Trophoblast cell (in vitro differentiated cells and primary cell): Measurements from ENCODE around the gene CD70.
"Not testable (repeated sequence)": the region's sequence is repeated elsewhere in the genome, so short reads cannot be mapped to it uniquely, and the experiment has no call there.

Source experiments
- DNase-seq, 2 donors: peaks; one replicate each; pipeline ENCODE4 v3.0.0-alpha.2; 2016
- H2AFZ ChIP-seq: 2 replicates; pipeline ENCODE4 v1.6.1; 2013; ENCODE audit warnings: low read length, moderate library complexity, mild to moderate bottlenecking; ENCODE audit not compliant: insufficient read depth, poor library complexity
- H2AK5ac ChIP-seq: 2 replicates; pipeline ENCODE4 v1.6.1; 2013; ENCODE audit warnings: mild to moderate bottlenecking, low read length
- H2BK120ac ChIP-seq: 2 replicates; pipeline ENCODE4 v1.6.1; 2013; ENCODE audit warnings: low read length, mild to moderate bottlenecking, moderate library complexity; ENCODE audit not compliant: insufficient read depth, poor library complexity
- H2BK12ac ChIP-seq: 2 replicates; pipeline ENCODE4 v1.6.1; 2013; ENCODE audit warnings: mild to moderate bottlenecking, low read length, moderate library complexity
- H2BK5ac ChIP-seq: 2 replicates; pipeline ENCODE4 v1.6.1; 2013; ENCODE audit warnings: low read length, low read depth, moderate library complexity, mild to moderate bottlenecking; ENCODE audit not compliant: poor library complexity
- H3K14ac ChIP-seq: 2 replicates; pipeline ENCODE4 v1.6.1; 2013; ENCODE audit warnings: mild to moderate bottlenecking, low read length
- H3K18ac ChIP-seq: 2 replicates; pipeline ENCODE4 v1.6.1; 2013; ENCODE audit warnings: mild to moderate bottlenecking, low read length
- H3K23ac ChIP-seq: 2 replicates; pipeline ENCODE4 v1.6.1; 2013; ENCODE audit warnings: low read length
- H3K27ac ChIP-seq: 2 replicates; pipeline ENCODE4 v1.5.1; 2013; ENCODE audit warnings: low read depth, mild to moderate bottlenecking, inconsistent platforms, low read length, moderate library complexity
- H3K27me3 ChIP-seq: 2 replicates; pipeline ENCODE4 v1.6.1; 2013; ENCODE audit warnings: inconsistent platforms, mild to moderate bottlenecking, low read length, moderate library complexity; ENCODE audit not compliant: insufficient read depth
- H3K36me3 ChIP-seq, 2 experiments: 1 replicate in 1 of 2; 2 replicates in 1 of 2; pipeline ENCODE4 v1.6.1; 2013; ENCODE audit warnings: low read length in 2 of 2, mild to moderate bottlenecking in 2 of 2, moderate library complexity in 1 of 2; ENCODE audit not compliant: insufficient read depth in 2 of 2, control insufficient read depth in 1 of 2
- H3K4ac ChIP-seq: 2 replicates; pipeline ENCODE4 v1.6.1; 2013; ENCODE audit warnings: low read depth, mild to moderate bottlenecking, low read length, moderate library complexity
- H3K4me1 ChIP-seq, 2 experiments: 1 replicate in 1 of 2; 2 replicates in 1 of 2; pipeline ENCODE4 v1.6.1; 2013; ENCODE audit warnings: low read length in 2 of 2, mild to moderate bottlenecking in 2 of 2, moderate library complexity in 1 of 2; ENCODE audit not compliant: insufficient read depth in 2 of 2, control insufficient read depth in 1 of 2
- H3K4me2 ChIP-seq: 2 replicates; pipeline ENCODE4 v1.6.1; 2013; ENCODE audit warnings: inconsistent platforms, mild to moderate bottlenecking, low read length, moderate library complexity
- H3K4me3 ChIP-seq: 2 replicates; pipeline ENCODE4 v1.5.1; 2013; ENCODE audit warnings: mild to moderate bottlenecking, low read depth, low read length, inconsistent platforms
- H3K79me1 ChIP-seq: one replicate; pipeline ENCODE4 v1.6.1; 2013; ENCODE audit warnings: low read length
- H3K79me2 ChIP-seq: 2 replicates; pipeline ENCODE4 v1.6.1; 2013; ENCODE audit warnings: low read length, mild to moderate bottlenecking; ENCODE audit not compliant: control insufficient read depth, insufficient read depth, poor library complexity
- H3K9ac ChIP-seq: 2 replicates; pipeline ENCODE4 v1.6.1; 2013; ENCODE audit warnings: mild to moderate bottlenecking, low read length
- H3K9me3 ChIP-seq: 2 replicates; pipeline ENCODE4 v1.6.1; 2013; ENCODE audit warnings: low read depth, mild to moderate bottlenecking, control low read depth, inconsistent platforms, low read length; ENCODE audit not compliant: insufficient read depth
- H4K12ac ChIP-seq: 2 replicates; pipeline ENCODE4 v1.6.1; 2013; ENCODE audit warnings: low read depth, mild to moderate bottlenecking, low read length, moderate library complexity
- H4K8ac ChIP-seq: 2 replicates; pipeline ENCODE4 v1.6.1; 2013; ENCODE audit warnings: low read depth, mild to moderate bottlenecking, low read length, moderate library complexity
- H4K91ac ChIP-seq: one replicate; pipeline ENCODE4 v1.6.1; 2013; ENCODE audit warnings: low read depth, mild to moderate bottlenecking, low read length, moderate library complexity
- WGBS: extraction: QIAGEN DNeasy Blood & Tissue Kit; methylation state at CpG from one replicate; pipeline ENCODE4 v1.1.7; 2013; ENCODE audit warnings: missing lambda C conversion rate; ENCODE audit not compliant: insufficient read length, insufficient coverage; ENCODE audit errors: extremely low coverage; 5-methylcytosine and 5-hydroxymethylcytosine counted together

The CD70 gene

DNA sequence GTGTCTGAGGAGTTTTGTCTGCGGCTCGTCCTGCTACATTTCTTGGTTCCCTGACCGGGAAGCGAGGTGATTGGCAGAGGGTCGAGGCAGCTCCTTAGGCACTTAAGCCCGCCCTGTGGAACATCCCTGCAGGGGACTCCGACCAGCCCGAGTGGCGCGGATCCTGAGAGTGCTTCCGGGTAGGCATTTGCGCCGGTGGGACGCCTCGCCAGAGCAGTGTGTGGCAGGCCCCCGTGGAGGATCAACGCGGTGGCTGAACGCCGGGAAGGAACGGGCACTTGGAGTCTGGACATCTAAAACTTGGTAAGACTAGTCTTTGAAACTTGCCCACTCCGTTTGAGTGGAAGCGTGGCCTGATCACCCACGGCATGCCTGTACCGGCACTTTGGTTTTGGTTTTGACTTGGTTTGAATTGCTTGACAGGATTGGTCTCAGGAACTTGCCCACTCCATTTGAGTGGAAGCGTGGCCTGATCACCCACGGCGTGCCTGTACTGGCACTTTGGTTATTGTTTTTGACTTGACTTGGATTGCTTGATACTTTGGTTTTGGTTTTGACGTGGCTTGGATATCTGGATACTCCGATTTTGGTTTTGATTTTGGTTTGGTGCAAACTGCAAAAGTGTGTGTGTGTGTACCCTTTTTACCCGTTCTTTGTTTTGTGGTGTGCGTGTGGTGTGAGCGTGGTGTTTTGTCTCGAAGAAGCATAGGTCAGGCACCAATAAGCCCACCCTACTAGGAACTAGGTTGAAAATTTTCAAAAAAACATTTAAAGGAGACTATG, 6.7 kb upstream of the CD70 start:
- H3K4me2 ChIP-seq, H2AFZ ChIP-seq, H3K4me1 ChIP-seq, H3K9ac ChIP-seq, H3K9me3 ChIP-seq, H3K14ac ChIP-seq, H3K79me2 ChIP-seq, H3K27ac ChIP-seq, H3K36me3 ChIP-seq, H3K4ac ChIP-seq, H3K23ac ChIP-seq, DNase-seq, H3K27me3 ChIP-seq, H2BK12ac ChIP-seq, H4K12ac ChIP-seq, H3K18ac ChIP-seq, H4K91ac ChIP-seq, H4K8ac ChIP-seq, H3K4me3 ChIP-seq, H2BK5ac ChIP-seq, H2AK5ac ChIP-seq, H2BK120ac ChIP-seq, H3K79me1 ChIP-seq: not testable (repeated sequence)
- no CpG with 5 or more reads among the region's 34 CpGs for WGBS

DNA sequence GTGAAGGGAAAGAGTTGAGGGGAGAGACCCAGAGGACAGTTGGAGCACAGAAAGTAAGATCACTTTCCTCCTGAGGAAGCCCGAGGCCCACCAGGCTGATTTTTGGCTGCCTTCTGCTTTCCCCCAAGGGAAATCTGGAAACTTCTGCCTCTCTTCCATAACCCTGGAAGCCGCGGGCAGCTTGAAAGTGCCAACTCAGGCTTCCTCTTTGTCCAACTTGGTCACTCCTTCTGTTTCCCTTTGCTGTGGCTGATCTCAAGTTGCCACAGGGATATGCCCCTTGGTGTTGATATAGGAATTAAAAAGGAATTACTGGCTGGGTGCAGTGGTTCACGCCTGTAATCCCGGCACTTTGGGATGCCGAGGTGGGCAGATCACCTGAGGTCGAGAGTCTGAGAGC, 5.7 kb upstream of the CD70 start:
- H2BK120ac ChIP-seq, result no peak overlapping the region
- no peak overlapping the region for H2AFZ ChIP-seq
- no peak overlapping the region for H3K4ac ChIP-seq
- no CpG with 5 or more reads among the region's 7 CpGs for WGBS
- H3K4me1 ChIP-seq, result no peaks in the 10 kb centered on the region
- no peak overlapping the region for H3K27ac ChIP-seq
- H3K18ac ChIP-seq, result no peak overlapping the region
- H3K4me2 ChIP-seq, result no peak overlapping the region
- no peak overlapping the region for H3K9ac ChIP-seq
- DNase-seq, result no peak
- no peak overlapping the region for H4K12ac ChIP-seq
- no peak overlapping the region for H2BK5ac ChIP-seq
- H3K79me2 ChIP-seq, result no peaks in the 10 kb centered on the region
- no peak overlapping the region for H3K14ac ChIP-seq
- H3K27me3 ChIP-seq, result no peaks in the 10 kb centered on the region
- no peak overlapping the region for H4K91ac ChIP-seq
- no peak overlapping the region for H3K4me3 ChIP-seq
- H3K36me3 ChIP-seq, result no peaks in the 10 kb centered on the region
- H2BK12ac ChIP-seq, result no peak overlapping the region
- no peak overlapping the region for H4K8ac ChIP-seq
- H3K23ac ChIP-seq, result no peak overlapping the region
- H2AK5ac ChIP-seq, result no peak overlapping the region
- H3K9me3 ChIP-seq, result peaks cover 9% of the 10 kb centered on the region
- H3K79me1 ChIP-seq, result no peaks in the 10 kb centered on the region

DNA sequence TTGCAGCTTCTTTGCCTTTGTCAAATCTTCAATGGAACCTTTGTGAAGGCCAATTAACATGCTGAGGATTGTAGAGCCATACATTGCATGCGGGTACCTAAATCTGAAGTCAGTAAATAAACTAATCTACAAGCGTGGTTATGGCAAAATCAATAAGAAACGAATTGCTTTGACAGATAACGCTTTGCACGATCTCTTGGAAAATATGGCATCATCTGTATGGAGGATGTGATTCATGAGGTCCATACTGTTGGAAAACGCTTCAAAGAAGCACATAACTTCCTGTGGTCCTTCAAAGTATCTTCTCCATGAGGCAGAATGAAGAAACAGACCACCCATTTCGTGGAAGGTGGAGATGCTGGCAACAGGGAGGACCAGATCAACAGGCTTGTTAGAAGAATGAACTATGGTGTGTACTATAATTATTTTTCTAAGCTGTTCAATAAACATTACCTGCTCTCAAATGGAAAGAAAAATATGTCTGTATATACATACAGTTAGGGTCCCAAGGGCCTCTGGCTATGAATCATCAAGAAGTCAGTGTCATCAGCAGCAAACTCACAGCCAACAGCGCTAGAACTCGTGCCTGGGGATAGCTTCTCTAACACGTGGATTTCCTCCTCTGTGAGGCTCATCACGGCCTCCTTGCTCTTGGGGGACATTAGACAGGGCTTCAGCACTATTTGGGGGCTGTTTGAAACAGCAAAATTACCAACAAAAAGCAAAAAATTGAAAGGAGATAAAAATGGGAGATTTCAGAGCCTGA, 2.9 kb upstream of the CD70 start:
- H2AFZ ChIP-seq, result no peak overlapping the region
- no peak overlapping the region for H3K4ac ChIP-seq
- H3K27me3 ChIP-seq, result peaks cover 25% of the 10 kb centered on the region
- H2BK120ac ChIP-seq, result no peak overlapping the region
- no peak overlapping the region for H4K12ac ChIP-seq
- no peaks in the 10 kb centered on the region for H3K79me2 ChIP-seq
- DNase-seq, result no peak
- H2AK5ac ChIP-seq, result no peak overlapping the region
- H3K23ac ChIP-seq, result no peak overlapping the region
- no peak overlapping the region for H3K27ac ChIP-seq
- H3K4me3 ChIP-seq, result no peak overlapping the region
- no peak overlapping the region for H3K9ac ChIP-seq
- no peak overlapping the region for H2BK12ac ChIP-seq
- H3K79me1 ChIP-seq, result no peaks in the 10 kb centered on the region
- H4K8ac ChIP-seq, result no peak overlapping the region
- no peak overlapping the region for H4K91ac ChIP-seq
- H3K9me3 ChIP-seq, result peaks cover 9% of the 10 kb centered on the region
- no peak overlapping the region for H3K14ac ChIP-seq
- H3K36me3 ChIP-seq, result no peaks in the 10 kb centered on the region
- no peak overlapping the region for H2BK5ac ChIP-seq
- no peak overlapping the region for H3K18ac ChIP-seq
- no peaks in the 10 kb centered on the region for H3K4me1 ChIP-seq
- no peak overlapping the region for H3K4me2 ChIP-seq
- no CpG with 5 or more reads among the region's 11 CpGs for WGBS

DNA sequence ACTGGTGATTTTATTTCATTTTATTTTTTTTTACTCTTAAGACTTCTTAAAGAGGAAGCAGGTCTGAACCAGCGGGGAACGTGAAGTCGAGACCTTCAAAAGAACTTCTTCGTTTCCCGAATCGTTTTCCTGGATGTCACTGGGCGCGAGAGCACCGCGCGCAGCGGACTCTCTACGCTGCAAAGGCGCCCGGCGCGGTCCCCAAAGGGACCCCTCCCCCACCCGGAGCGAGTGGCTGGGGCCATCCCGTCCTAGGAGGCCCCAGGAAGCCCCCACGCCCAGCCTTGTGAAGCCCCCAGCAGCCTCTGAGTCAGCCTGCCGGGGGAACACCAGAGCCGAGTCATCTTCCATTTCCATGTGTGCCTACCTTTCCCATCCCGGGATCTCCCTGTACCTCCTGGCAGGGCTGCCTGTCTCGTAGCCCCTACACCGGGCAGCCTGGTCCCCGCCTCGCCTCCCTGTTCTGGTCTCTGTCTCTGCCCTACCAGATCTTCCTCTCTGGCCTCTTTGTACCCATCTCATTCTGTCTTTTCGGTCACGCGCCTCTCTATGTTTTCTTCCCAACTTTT, 608 bp downstream of the CD70 start:
- H2BK12ac ChIP-seq, result no peak overlapping the region
- no CpG with 5 or more reads among the region's 31 CpGs for WGBS

More for the DNA sequence above, 608 bp downstream of the CD70 start:
- no peaks in the 10 kb centered on the region for H3K79me2 ChIP-seq
- H3K4me2 ChIP-seq, result no peak overlapping the region
- H2BK120ac ChIP-seq, result no peak overlapping the region
- H2BK5ac ChIP-seq, result no peak overlapping the region
- H3K9me3 ChIP-seq, result no peaks in the 10 kb centered on the region
- no peaks in the 10 kb centered on the region for H3K4me1 ChIP-seq
- no peak overlapping the region for H3K14ac ChIP-seq
- H3K4me3 ChIP-seq, result no peak overlapping the region
- H3K23ac ChIP-seq, result no peak overlapping the region
- H3K9ac ChIP-seq, result no peak overlapping the region
- H4K8ac ChIP-seq, result no peak overlapping the region
- no peak overlapping the region for H4K91ac ChIP-seq
- DNase-seq, result no peak
- H3K79me1 ChIP-seq, result no peaks in the 10 kb centered on the region
- peaks cover 47% of the 10 kb centered on the region for H3K27me3 ChIP-seq
- H3K4ac ChIP-seq, result no peak overlapping the region
- no peak overlapping the region for H4K12ac ChIP-seq
- no peak overlapping the region for H2AK5ac ChIP-seq
- no peaks in the 10 kb centered on the region for H3K36me3 ChIP-seq
- no peak overlapping the region for H3K18ac ChIP-seq
- no peak overlapping the region for H2AFZ ChIP-seq
- no peak overlapping the region for H3K27ac ChIP-seq
